ENCODE data around the gene RTN4RL2.

The RTN4RL2 gene

DNA sequence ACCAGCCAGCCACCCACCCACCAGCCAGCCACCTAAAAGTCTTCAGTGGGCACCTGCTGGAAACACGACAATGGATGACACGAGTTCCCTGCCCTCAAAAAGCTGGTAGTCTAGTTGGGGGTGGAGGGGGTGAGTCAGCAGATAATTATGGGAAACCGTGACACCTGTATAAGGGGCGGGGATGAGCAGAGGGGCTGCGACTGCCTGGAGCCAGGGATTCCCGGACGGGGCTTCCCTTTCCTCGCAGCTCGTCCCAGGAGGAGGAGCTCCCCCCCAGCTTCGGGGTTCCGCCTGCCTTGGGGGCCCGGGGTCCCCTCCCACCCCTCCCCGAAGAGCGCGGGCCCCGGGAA is 2.3 kb upstream of the RTN4RL2 start:
- no peak overlapping the region for H3K4me3 ChIP-seq (ENCODE audit: low read depth, low read length)
- no peak for DNase-seq
- no peaks in the 10 kb centered on the region for H3K36me3 ChIP-seq
- H3K27ac ChIP-seq: no peak overlapping the region
- no peaks in the 10 kb centered on the region for H3K9me3 ChIP-seq (ENCODE audit: severe bottlenecking)
- peaks cover 67% of the 10 kb centered on the region for H3K27me3 ChIP-seq (ENCODE audit: insufficient read depth, low read depth, severe bottlenecking)
- no peak for TF ChIP-seq CTCF (IDR thresholded peaks at IDR 0.05; ENCODE audit: low read depth, low read length)

DNA sequence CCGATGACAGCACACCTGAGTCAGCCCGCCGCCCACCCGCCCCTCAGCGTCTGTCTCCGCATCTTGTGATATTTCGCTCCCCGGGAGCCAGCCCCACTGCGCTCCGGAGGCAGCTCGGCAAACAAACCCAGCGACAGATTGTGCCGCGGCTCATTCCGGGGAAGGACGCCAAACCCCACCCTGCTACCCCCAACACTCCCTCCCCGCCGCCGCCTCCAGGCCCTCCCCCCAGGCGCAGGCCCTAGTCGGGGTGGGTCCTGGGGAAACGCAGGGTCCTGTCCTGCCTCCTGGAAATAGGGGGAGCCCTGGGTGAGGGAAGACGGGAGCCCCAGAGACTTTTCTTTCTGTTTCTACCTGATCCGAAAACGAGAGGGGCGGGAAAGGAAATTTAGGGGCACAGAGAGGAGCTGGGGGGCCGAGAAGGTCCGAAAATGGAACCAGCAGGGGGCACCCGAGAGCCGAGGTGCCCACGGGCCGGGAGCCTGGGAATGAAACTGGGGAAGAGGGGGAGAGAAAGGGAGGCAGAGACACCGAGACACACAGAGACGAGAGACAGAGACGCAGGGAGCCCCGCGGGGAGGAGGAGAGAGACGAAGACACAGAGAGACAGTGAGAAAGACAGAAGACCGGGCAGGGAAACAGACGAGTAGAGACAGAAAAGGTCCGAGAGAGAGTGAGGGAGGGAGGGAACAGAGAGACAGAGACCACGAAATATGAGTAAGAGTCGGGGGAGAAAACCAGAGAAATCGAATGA is 1.7 kb upstream of the RTN4RL2 start:
- Histone ChIP-seq H3K36me3 (no peaks in the 10 kb centered on the region), H3K27me3 (ENCODE audit: insufficient read depth, low read depth, severe bottlenecking) (peaks cover 72% of the 10 kb centered on the region), H3K9me3 (ENCODE audit: severe bottlenecking) (no peaks in the 10 kb centered on the region), H3K27ac (no peak overlapping the region), H3K4me3 (ENCODE audit: low read depth, low read length) (no peak overlapping the region)
- TF ChIP-seq CTCF (IDR thresholded peaks at IDR 0.05; ENCODE audit: low read depth, low read length): peak; percentile 71
- DNase-seq: peak; percentile 45

- Histone ChIP-seq H3K27me3 (ENCODE audit: insufficient read depth, low read depth, severe bottlenecking) (peaks cover 76% of the 10 kb centered on the region), H3K9me3 (ENCODE audit: severe bottlenecking) (no peaks in the 10 kb centered on the region), H3K36me3 (no peaks in the 10 kb centered on the region), H3K4me3 (ENCODE audit: low read depth, low read length) (no peak overlapping the region), H3K27ac (no peak overlapping the region)
- no peak for DNase-seq
- no peak for TF ChIP-seq CTCF (IDR thresholded peaks at IDR 0.05; ENCODE audit: low read depth, low read length)
Measured at GRCh38 chr11:57459164-57460021, 935 bp upstream of the RTN4RL2 start.

DNA sequence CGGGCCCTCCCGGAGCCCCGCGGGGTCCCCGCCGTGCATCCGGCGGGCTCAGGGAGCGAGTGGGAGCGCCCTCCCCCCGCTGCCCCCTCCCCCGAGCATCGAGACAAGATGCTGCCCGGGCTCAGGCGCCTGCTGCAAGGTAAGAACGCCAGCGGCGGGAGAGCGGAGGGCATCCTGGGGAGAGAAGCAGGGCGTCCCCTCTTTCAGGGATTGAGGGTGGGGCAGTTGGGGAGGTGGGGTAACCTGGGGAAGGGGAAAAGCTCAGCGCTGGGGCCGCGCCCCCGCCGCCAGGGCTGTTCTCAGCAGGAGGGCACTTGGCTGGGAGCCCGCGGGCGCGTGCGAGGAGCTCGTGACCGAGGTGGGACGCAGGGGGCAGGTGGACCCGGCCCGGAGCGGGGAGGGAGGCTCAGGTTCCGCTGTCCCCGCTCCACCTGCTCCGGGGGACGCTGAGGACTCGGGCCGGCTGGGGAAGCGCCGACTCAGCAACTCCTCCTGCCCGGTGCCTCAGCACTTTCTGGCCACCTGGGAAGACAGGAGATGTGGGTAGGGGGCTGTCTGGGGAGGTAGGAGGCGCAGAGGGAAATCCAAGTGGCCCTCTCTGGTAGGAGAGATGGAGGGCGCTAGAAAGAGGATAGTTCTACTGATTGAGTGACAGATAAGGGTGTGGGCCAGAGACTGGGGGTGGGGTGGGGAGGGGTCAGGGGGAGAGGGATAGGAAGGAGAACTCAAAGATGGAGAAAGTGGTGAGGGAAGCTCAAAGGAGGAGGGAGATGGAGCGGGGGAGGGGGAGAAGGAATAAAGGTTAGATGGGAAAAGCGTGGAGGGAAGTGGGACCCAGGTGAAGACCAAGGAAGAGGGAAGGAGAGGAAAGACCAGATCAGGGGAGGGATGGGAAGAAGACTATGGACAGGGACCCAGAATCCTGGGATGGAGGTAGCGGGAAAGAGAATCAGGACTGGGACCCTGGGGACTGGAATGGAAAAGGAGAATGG is 726 bp downstream of the RTN4RL2 start:
- peaks cover 87% of the 10 kb centered on the region for H3K27me3 ChIP-seq (ENCODE audit: insufficient read depth, low read depth, severe bottlenecking)
- TF ChIP-seq CTCF (IDR thresholded peaks at IDR 0.05; ENCODE audit: low read depth, low read length): no peak
- no peaks in the 10 kb centered on the region for H3K36me3 ChIP-seq
- no peak for DNase-seq
- H3K27ac ChIP-seq: no peak overlapping the region
- H3K9me3 ChIP-seq (ENCODE audit: severe bottlenecking): no peaks in the 10 kb centered on the region
- H3K4me3 ChIP-seq (ENCODE audit: low read depth, low read length): peak overlapping the region; percentile 16; the same call in 1 of the 2 replicates

DNA sequence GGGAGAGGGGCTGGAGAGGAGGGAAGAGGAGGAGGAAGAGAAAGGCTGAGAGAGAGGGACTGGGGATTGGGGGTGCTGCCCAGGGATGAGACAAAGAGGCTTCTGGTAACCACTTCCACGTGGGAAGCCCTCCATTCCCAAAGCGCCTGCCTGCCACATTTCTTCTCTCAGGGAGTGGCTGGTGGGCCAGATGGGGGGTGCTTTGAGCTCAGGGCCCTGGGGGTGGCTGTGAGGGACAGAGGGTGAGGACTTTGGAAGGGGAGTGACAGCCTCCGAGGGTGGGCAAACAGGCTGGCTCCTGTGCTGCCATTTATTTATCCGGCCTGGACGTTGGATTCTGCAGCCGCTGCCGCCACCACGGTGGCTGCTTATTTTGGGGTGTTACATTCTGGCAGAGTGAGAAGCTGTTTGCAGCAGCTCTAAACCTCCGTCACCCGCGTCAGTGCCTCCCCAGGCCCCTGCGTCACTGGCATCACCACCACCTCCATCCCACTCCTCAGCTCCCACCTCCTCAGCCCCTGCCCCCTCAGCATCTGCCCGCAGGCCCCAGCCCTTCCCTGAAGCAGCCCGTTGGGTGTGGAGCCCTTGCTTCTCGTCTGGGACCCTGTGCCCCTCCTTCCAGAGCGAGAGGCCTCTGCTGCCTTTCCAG is 1.6 kb downstream of the RTN4RL2 start:
- no peak overlapping the region for H3K4me3 ChIP-seq (ENCODE audit: low read depth, low read length)
- peaks cover 87% of the 10 kb centered on the region for H3K27me3 ChIP-seq (ENCODE audit: insufficient read depth, low read depth, severe bottlenecking)
- H3K9me3 ChIP-seq (ENCODE audit: severe bottlenecking): no peaks in the 10 kb centered on the region
- no peak overlapping the region for H3K27ac ChIP-seq
- DNase-seq: no peak
- no peak for TF ChIP-seq CTCF (IDR thresholded peaks at IDR 0.05; ENCODE audit: low read depth, low read length)
- no peaks in the 10 kb centered on the region for H3K36me3 ChIP-seq
